Right lobe of liver (tissue), 6 donors: ENCODE results near the gene RGS12. TPM values are rescaled to one million over a fixed set of nuclear protein-coding genes. Genes with fewer than 3 reads are reported as not detected.

Experiments
- ATAC-seq, 4 donors: fragments of 200-7000 bp; cut with Tn5 transposase; one replicate each; pipeline ENCODE4 v1.9.1; 2020; ENCODE audit warnings: mild to moderate bottlenecking in 4 of 4, moderate library complexity in 4 of 4
- DNase-seq, 3 donors: peaks; one replicate each; pipeline ENCODE4 v3.0.0-alpha.2; 2020
- H3K27ac ChIP-seq, 3 donors: fragments of 200-600 bp; one replicate each; pipeline ENCODE4 v1.8.0; 2022
- H3K27me3 ChIP-seq, 2 donors: fragments of 200-600 bp; one replicate each; pipeline ENCODE4 v1.8.0; 2022
- H3K36me3 ChIP-seq, 4 donors: fragments of 200-600 bp; sonication (generic) in 1 of 4; one replicate each; pipeline versions ENCODE4 v1.5.1 to v1.8.0; 2017 to 2022; ENCODE audit warnings: control low read depth in 1 of 4
- H3K4me1 ChIP-seq, 4 donors: fragments of 200-600 bp; sonication (generic) in 1 of 4; one replicate each; pipeline versions ENCODE4 v1.5.1 to v1.8.0; 2017 to 2022; ENCODE audit warnings: control low read depth in 1 of 4
- H3K4me3 ChIP-seq, 3 donors: fragments of 200-600 bp; one replicate each; pipeline ENCODE4 v1.8.0; 2022
- H3K9me3 ChIP-seq, 4 donors: fragments of 200-600 bp; sonication (generic) in 1 of 4; one replicate each; pipeline versions ENCODE4 v1.5.1 to v1.8.0; 2017 to 2022; ENCODE audit warnings: control low read depth in 1 of 4
- POLR2A ChIP-seq: fragments of 450-650 bp; IDR thresholded peaks from one replicate; pipeline ENCODE4 v1.6.1; 2017; ENCODE audit warnings: antibody characterized with exemption, mild to moderate bottlenecking
- WGBS: methylation state at CpG from one replicate; pipeline ENCODE4 v1.1.6; 2018; ENCODE audit warnings: low coverage, low lambda C conversion rate; ENCODE audit not compliant: insufficient coverage; ENCODE audit errors: missing lambda C conversion rate; 5-methylcytosine and 5-hydroxymethylcytosine counted together
- intact Hi-C, 2 donors: fragments of 100-400 bp; cut with DNase I; formaldehyde crosslinking; loops; one replicate each; pipeline versions ENCODE4 v1.11.2 to v1.14.1; 2022
- total RNA-seq, 6 experiments: library from RNA; depleted of rRNA in 2 of 6; stranded (reverse); fragments of >200 nt in 2 of 6; fragmentation: NEBNext Ultra II Directional in 3 of 6; extraction: Animal tissue kit (Norgen Biotek cat#: 25700) in 3 of 6; gene quantifications; one replicate each; pipeline versions ENCODE4 v1.1.0 to v1.2.4, GENCODE V29; 2016 to 2023
- TF ChIP-seq, protein P1 (sequence below), 4 donors: fragments of 200-600 bp in 3 of 4; fragments of 450-650 bp in 1 of 4; IDR thresholded peaks; one replicate each; pipeline versions ENCODE4 v1.5.1 to v1.8.0; 2016 to 2022; ENCODE audit warnings: antibody characterized with exemption in 4 of 4, mild to moderate bottlenecking in 2 of 4
- donor health status: DM: no; HTN: yes; CAD: no.
- donor health status: DM: no; HTN: no; CAD: no.
- donor health status: DM: no; HTN: no; CAD: no.
- donor health status: DM: no; HTN: yes; CAD: no.
- donor health status: DM: no; HTN: yes; CAD: no.

Gene RGS12
- total RNA-seq, 6 experiments from 2014 or later: 15.0 to 29.6 (median 22.1) TPM

GRCh38 chr4:3276986-3277385 is 15.8 kb upstream of the RGS12 start:
- 83% methylated on average over 4 of the region's 9 CpGs for WGBS
- Histone ChIP-seq H3K27me3 (no peaks in the 10 kb centered on the region), H3K27ac (no peak overlapping the region), H3K9me3 (no peaks in the 10 kb centered on the region), H3K36me3 (no peaks in the 10 kb centered on the region), H3K4me1 (no peaks in the 10 kb centered on the region), H3K4me3 (no peak overlapping the region)
- intact Hi-C loops: no loop called here
- ATAC-seq (no peak), DNase-seq (no peak)
- no peak for TF ChIP-seq POLR2A
- TF ChIP-seq, protein P1, sequence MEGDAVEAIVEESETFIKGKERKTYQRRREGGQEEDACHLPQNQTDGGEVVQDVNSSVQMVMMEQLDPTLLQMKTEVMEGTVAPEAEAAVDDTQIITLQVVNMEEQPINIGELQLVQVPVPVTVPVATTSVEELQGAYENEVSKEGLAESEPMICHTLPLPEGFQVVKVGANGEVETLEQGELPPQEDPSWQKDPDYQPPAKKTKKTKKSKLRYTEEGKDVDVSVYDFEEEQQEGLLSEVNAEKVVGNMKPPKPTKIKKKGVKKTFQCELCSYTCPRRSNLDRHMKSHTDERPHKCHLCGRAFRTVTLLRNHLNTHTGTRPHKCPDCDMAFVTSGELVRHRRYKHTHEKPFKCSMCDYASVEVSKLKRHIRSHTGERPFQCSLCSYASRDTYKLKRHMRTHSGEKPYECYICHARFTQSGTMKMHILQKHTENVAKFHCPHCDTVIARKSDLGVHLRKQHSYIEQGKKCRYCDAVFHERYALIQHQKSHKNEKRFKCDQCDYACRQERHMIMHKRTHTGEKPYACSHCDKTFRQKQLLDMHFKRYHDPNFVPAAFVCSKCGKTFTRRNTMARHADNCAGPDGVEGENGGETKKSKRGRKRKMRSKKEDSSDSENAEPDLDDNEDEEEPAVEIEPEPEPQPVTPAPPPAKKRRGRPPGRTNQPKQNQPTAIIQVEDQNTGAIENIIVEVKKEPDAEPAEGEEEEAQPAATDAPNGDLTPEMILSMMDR (IDR thresholded peaks at IDR 0.05): no peak

DNA sequence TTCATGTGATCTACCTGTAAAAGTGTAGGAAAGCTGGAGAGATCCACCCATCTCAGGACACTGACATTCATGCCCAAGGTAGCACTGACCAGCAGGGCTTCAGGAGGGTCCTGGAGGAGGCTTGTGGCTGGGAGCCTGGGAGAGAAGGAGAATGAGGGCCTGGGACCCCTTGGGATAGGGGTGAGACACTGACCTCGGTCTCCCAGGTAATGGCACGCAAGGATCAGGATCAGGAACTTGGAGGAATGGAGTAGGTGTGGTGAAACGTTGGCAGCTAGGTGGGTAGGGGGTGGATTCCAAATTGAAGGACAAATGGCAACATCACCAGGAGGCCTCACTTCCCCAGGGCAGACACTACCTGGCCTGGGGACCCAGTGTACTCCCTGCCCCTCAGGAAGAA is 12.4 kb upstream of the RGS12 start:
- DNase-seq: no peak
- ATAC-seq: no peak
- Histone ChIP-seq H3K4me3 (no peak overlapping the region), H3K4me1 (no peaks in the 10 kb centered on the region), H3K27me3 (no peaks in the 10 kb centered on the region), H3K27ac (no peak overlapping the region), H3K36me3 (no peaks in the 10 kb centered on the region), H3K9me3 (no peaks in the 10 kb centered on the region)
- WGBS: no CpG with 5 or more reads among the region's 3 CpGs
- TF ChIP-seq, protein P1 (IDR thresholded peaks at IDR 0.05): no peak
- no peak for TF ChIP-seq POLR2A
- intact Hi-C loops: no loop called here

DNA sequence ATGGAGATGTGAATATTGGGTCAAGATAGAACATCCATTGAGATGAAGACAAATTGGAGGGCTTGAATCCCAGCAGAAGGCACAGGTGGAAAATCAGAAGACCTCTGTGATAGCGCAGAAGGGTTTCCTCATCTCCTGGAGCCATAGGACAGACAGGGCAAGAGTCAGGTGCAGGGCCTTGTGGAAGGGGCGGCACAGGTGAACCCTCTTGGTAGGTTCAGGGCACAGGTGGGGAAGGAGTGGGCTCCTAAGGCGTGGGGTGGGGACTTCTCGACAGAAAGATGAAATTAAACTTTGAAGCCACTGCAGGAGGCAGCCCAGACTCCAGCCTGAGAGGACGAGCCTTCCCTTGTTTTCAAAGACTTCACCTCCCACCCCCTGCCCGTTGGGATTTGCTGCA is 9.3 kb upstream of the RGS12 start:
- H3K27me3 ChIP-seq: no peaks in the 10 kb centered on the region
- ATAC-seq: no peak
- 72% methylated on average over 5 of the region's 6 CpGs for WGBS
- no peak overlapping the region for H3K4me3 ChIP-seq
- H3K27ac ChIP-seq: no peak overlapping the region
- H3K36me3 ChIP-seq: no peaks in the 10 kb centered on the region
- intact Hi-C loops: no loop called here
- no peaks in the 10 kb centered on the region for H3K9me3 ChIP-seq
- H3K4me1 ChIP-seq: no peaks in the 10 kb centered on the region
- DNase-seq: no peak
- TF ChIP-seq POLR2A: no peak

- Histone ChIP-seq H3K9me3 (no peaks in the 10 kb centered on the region), H3K36me3 (no peaks in the 10 kb centered on the region), H3K4me1 (no peaks in the 10 kb centered on the region), H3K27me3 (no peaks in the 10 kb centered on the region), H3K4me3 (no peak overlapping the region), H3K27ac (no peak overlapping the region)
- 68% methylated on average over 3 of the region's 13 CpGs for WGBS
- peak in 1 of 4 donors; percentile 42 for ATAC-seq
- intact Hi-C loops: no loop called here
- TF ChIP-seq POLR2A: no peak
- TF ChIP-seq, protein P1 (IDR thresholded peaks at IDR 0.05): no peak
- peak in 1 of 3 donors; percentile 39 for DNase-seq
These were observed 8.9 kb upstream of the RGS12 start for GRCh38 chr4:3283916-3284315.

- Histone ChIP-seq H3K4me1 (no peaks in the 10 kb centered on the region), H3K4me3 (no peak overlapping the region), H3K9me3 (no peaks in the 10 kb centered on the region), H3K27ac (no peak overlapping the region), H3K36me3 (no peaks in the 10 kb centered on the region), H3K27me3 (no peaks in the 10 kb centered on the region)
- ATAC-seq (peak in 1 of 4 donors; percentile 30), DNase-seq (no peak)
- WGBS: 74% methylated on average over 10 of the region's 24 CpGs
- intact Hi-C loops: no loop called here
- TF ChIP-seq, protein P1 (IDR thresholded peaks at IDR 0.05): no peak
- TF ChIP-seq POLR2A: no peak
These were observed 7.9 kb upstream of the RGS12 start for GRCh38 chr4:3284734-3285557.
